ENCODE data around the gene DESI1.
"Not testable (repeated sequence)": the region's sequence is repeated elsewhere in the genome, so short reads cannot be mapped to it uniquely, and the experiment has no call there.

Gene DESI1

DNA sequence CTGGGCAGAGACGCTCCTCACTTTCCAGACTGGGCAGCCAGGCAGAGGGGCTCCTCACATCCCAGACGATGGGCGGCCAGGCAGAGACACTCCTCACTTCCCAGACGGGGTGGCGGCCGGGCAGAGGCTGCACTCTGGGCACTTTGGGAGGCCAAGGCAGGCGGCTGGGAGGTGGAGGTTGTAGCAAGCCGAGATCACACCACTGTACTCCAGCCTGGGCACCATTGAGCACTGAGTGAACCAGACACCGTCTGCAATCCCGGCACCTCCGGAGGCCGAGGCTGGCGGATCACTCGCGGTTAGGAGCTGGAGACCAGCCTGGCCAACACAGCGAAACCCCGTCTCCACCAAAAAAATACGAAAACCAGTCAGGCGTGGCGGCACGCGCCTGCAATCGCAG is 10.8 kb upstream of the DESI1 start:
- not testable (repeated sequence) for DNase-seq

DNA sequence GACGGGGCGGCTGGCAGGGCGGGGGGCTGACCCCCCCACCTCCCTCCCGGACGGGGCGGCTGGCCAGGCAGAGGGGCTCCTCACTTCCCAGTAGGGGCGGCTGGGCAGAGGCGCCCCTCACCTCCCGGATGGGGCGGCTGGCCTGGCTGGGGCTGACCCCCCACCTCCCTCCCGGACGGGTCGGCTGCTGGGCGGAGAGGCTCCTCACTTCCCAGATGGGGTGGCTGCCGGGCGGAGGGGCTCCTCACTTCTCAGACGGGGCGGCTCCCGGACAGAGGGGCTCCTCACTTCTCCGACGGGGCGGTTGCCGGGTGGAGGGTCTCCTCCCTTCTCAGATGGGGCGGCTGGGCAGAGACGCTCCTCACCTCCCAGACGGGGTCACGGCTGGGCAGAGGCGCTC is 10.3 kb upstream of the DESI1 start:
- not testable (repeated sequence) for DNase-seq

DNA sequence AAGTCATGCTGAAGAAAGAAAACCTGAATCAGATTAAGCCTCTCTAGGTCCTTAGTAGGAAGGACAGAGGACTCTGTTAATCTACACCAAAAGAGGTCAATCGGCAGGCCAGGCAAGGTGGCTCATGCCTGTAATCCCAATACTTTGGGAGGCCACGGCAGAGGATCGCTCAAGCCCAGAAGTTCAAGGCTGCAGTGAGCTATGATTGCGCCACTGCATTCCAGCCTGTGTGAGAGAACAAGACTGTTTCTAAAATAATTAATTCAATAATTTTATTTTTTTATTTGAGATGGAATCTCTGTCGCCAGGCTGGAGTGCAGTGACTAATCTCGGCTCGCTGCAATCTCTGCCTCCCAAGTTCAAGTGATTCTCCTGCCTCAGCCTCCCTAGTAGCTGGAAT is 4.7 kb upstream of the DESI1 start:
- no peak for DNase-seq

GRCh38 chr22:41621911-41622179 is 1.0 kb upstream of the DESI1 start:
- DNase-seq, result no peak

DNA sequence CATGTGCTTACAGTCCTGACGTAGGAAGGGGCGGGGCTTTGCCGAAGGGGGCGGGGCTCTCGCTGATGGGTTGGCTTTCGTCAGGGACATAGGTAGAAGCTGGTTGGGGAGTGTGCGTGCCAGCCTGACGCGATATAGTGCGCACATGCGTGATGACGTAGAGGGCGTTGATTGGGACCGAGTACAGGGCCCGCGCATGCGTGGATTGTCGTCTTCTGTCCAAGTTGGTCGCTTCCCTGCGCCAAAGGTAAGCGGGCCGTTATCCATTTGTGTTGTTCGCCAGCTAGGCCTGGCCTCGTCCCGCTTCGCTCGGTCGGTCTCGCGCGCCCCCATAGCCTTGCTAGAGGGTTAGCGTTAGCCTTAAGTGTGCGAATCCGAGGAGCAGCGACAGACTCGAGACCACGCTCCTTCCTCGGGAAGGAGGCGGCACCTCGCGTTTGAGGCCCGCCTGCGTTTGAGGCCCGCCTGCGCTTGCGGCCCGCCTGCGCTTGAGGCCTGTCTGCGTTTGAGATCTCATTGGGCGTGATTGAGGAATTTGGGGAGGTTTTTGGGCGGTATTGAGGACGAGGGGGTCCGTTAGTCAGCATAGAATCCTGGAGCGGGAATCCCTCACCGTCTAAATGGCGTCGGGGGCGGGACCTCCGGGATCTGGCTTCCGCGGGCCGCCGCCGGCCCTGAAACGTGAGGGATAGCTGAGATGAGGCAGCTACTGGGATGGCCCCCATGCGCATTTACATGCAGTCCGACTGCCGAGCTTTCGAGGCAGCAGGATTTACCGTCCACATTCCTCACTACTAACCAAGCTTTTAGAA is 462 bp upstream of the DESI1 start, which contains the start of gene XRCC6:
Gene XRCC6 (plus strand): TSS at position 197 of the 812 bp plus-strand sequence. CDS start 710 bp downstream, outside the sequence.
- peak; percentile 100 for DNase-seq

DNA sequence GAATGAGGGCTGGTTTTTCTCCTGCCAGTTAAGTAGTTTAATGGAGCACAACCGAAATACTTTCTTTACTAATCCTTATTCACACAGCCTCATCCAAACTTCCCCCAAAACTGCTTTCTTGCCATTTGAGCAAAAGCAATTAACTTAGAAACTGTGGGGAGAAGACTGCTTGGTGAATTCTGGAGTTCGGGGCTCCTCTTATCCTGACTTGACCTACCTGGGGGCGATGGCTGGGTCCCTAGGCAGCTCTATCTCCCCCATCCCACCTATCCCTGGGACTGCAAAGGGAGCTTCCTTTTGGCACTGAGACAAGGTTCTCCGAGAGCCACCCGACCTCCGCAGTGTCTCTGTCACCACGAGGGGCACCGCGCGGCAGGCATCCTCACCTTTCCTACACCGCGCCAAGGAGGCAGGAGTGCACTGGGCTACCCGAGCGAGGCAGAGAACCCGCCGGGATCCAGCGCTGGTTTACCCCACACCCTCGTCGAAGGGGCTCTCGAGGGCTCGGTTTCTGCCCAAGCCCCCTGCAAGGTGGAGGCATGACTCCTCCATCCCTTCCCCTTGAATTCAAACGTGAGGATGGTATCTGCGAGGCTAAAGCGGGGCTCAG is 759 bp downstream of the DESI1 start:
- peak; percentile 64 for DNase-seq

DNA sequence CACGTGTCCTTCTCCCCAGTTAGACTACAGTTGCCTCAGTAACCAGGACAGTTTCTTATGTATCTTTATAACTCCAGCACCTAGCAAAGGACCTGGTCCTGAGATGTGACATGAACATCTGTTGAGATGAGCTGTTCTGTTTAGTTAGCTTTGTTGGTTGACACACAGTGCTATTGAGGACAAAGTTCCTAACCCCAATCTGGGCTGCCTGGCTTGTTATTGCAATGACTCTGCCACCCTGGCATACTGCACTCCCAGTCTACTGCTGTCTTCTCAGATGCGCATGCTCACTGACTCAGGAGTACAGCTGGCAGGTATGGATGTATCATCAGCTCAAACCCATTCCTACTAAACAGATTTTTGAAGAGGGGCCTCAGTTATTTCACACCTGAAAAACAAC is 7.4 kb downstream of the DESI1 start:
- no peak for DNase-seq

- no peak for DNase-seq
These were observed 8.1 kb downstream of the DESI1 start for GRCh38 chr22:41612603-41613306.

DNA sequence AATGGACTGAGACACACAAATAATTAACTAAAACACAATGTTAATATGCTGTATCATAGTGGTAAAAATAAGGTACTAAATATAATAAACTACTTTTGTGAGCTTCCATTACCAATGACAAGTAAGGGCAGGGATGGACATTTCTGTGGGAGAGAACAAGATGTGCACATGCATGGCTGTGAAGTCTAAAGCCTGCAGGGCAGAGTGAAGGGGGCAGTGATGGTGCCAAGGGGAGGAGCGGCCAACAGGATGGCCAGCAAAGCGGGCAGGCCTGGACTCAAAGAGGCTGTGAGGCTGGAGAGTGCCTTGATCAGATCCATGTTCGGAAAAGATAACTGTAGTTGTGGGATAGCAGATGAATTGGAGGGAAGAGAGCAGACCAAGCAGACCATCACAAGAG is 12.5 kb downstream of the DESI1 start:
- no peak for DNase-seq

DNA sequence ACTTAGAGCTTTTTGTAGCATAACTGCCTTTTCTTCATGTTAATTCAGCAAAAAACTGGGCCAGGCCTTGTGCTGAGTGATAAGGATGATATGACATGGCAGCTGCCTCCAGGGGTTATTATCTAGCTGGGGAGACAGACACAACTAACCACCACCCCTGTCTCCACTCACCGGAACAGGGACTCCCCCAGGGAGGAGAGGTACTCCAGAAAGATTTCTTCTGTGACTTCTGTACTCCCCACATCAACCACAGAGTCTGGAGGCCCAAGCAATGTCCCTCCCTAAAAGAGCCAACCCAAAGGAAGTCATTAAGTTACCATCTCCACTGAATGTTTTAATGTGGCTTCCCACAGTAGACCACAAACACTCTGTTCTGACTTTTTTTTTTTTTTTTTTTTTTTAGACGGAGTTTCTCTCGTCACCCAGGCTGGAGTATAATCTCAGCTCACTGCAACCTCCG is 16.9 kb downstream of the DESI1 start:
- DNase-seq, result peak; percentile 80

DNA sequence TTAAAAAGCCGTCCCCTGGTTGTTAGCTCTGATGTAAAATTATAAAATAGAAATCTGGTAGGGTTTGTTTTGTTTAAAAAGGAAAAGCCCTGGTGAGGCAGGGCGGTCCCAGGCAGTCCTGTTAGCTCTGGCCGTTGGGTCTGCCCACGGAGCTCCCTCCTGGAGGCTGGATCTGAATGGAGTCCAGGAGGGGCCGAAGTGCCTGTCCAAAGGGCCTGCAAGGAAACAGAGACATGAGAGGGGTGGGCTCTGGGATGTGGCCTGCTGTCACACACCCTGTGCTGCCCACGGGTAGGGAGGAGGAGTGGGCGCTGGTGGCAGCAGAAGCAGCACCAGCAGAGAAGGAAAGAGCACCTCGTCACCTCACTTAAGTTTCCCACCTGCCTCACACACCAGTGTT is 19.9 kb downstream of the DESI1 start:
- no peak for DNase-seq

GRCh38 chr22:41598891-41599635 is 21.8 kb downstream of the DESI1 start:
- DNase-seq, result no peak

GRCh38 chr22:41598081-41598480 is 22.8 kb downstream of the DESI1 start:
- DNase-seq, result no peak

GRCh38 chr22:41597635-41597953 is 23.2 kb downstream of the DESI1 start:
- DNase-seq, result no peak

GRCh38 chr22:41596776-41597634 is 23.8 kb downstream of the DESI1 start:
- peak; percentile 48 for DNase-seq

DNA sequence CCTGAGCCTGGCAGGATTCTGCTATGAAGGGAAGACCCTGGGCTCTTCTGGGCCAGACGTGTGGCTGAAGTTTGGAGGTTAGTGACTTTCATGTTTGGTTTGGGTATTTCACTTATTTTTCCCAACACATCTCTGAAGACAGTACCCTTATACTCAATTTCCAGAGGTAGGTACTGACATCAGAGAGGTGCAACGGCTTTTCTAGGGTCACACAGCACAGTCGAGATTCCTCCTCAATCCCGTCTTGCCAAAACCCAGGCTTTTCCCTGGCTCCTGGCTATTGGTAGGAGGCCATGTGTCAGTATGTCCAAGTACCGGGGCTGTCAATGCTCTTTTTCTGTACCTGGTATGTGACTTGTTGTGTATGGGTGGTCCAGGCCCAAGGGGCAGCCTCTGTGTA is 25.1 kb downstream of the DESI1 start:
- no peak for DNase-seq

GRCh38 chr22:41593336-41593960 is 27.4 kb downstream of the DESI1 start:
- not testable (repeated sequence) for DNase-seq

- peak; percentile 100 for DNase-seq
These were observed 31.2 kb downstream of the DESI1 start, which contains the start of gene PMM1 for GRCh38 chr22:41589391-41590241. TSS of gene PMM1 (minus strand) at chr22:41589840. CDS start at chr22:41589805, 35 bp downstream.

- DNase-seq, result no peak
These were observed 33.5 kb downstream of the DESI1 start for GRCh38 chr22:41587347-41587723.

DNA sequence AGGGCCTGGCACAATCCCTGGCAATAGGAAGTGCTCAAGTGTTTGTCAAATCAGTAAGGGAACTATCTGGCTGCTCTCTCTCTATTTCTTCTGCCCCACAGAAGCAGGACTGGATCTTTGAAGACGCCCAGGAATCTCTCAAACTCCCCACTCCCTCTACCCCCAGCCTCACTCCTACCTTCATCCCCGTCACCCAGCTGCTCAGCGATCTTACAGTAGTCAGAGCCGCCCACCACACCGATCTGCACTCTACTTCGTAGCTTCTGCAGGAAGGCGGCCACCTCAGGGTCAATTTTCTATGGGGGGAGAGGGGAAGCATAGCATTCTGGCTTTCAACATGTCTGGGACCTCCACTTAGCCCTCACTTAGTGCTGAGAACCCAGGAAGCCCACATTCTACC is 34.9 kb downstream of the DESI1 start:
- no peak for DNase-seq

GRCh38 chr22:41584881-41585280 is 36.0 kb downstream of the DESI1 start:
- DNase-seq, result no peak
